Panc1 (cell line): ENCODE results near the gene ATOH8. TPM values are rescaled to one million over a fixed set of nuclear protein-coding genes. Genes with fewer than 3 reads are reported as not detected.

Experiments used
- ATAC-seq: fragments of 200-7000 bp; cut with Tn5 transposase; 2 replicates; pipeline ENCODE4 v1.9.1; 2020; ENCODE audit warnings: mild to moderate bottlenecking, moderate library complexity
- BruUV-seq: library from RNA; stranded (reverse); fragments of 400-500 nt; replicated peaks from 2 replicates; lab custom pipeline; 2021; lab: Mats Ljungman, UMichigan
- CTCF ChIA-PET: fragments of 300-600 bp; sonication (Branson Sonifier 250); formaldehyde crosslinking; loops from one replicate; lab custom pipeline; 2022; ENCODE audit warnings: antibody characterized with exemption; lab: Charles Lee
- POLR2A ChIA-PET: fragments of 300-600 bp; sonication (Branson Sonifier 250); formaldehyde crosslinking; loops from one replicate; lab custom pipeline; 2022; ENCODE audit warnings: antibody characterized with exemption; lab: Charles Lee
- DNase-seq: peaks from one replicate; pipeline ENCODE4 v3.0.0-alpha.2; 2010; ENCODE audit warnings: low read depth, low spot score
- H3K27ac ChIP-seq: 2 replicates; pipeline ENCODE4 v1.5.1; 2011; ENCODE audit warnings: mild to moderate bottlenecking, low read length, inconsistent platforms
- H3K27me3 ChIP-seq: fragments of 200-500 bp; sonication (Bioruptor generic); 2 replicates; pipeline ENCODE4 v1.6.0; 2014; ENCODE audit warnings: low read length, inconsistent platforms; ENCODE audit not compliant: control insufficient read depth, insufficient read depth
- H3K36me3 ChIP-seq: fragments of 200-500 bp; sonication (Bioruptor generic); 2 replicates; pipeline ENCODE4 v1.5.1; 2014; ENCODE audit warnings: inconsistent platforms, mild to moderate bottlenecking, low read length, moderate library complexity; ENCODE audit not compliant: control insufficient read depth, insufficient read depth
- H3K4me1 ChIP-seq: 2 replicates; pipeline ENCODE4 v1.5.1; 2011; ENCODE audit warnings: inconsistent platforms, mild to moderate bottlenecking, low read length, moderate library complexity; ENCODE audit not compliant: control insufficient read depth, insufficient read depth
- H3K4me3 ChIP-seq, 2 experiments: 2 replicates each; pipeline ENCODE4 v1.5.1; 2011 to 2012; ENCODE audit warnings: low read depth in 2 of 2, low read length in 2 of 2, mild to moderate bottlenecking in 2 of 2, inconsistent platforms in 1 of 2, moderate library complexity in 1 of 2
- H3K9me3 ChIP-seq: fragments of 200-500 bp; sonication (Bioruptor generic); 2 replicates; pipeline ENCODE4 v1.5.1; 2014; ENCODE audit warnings: low read depth, mild to moderate bottlenecking, inconsistent platforms, low read length, moderate library complexity; ENCODE audit not compliant: control insufficient read depth, insufficient read depth
- CTCF ChIP-seq: fragments of 450-650 bp; IDR thresholded peaks from 2 replicates; pipeline ENCODE4 v1.5.1; 2017; ENCODE audit warnings: mild to moderate bottlenecking
- POLR2AphosphoS5 ChIP-seq: IDR thresholded peaks from 2 replicates; pipeline ENCODE4 v1.6.1; 2012; ENCODE audit warnings: mild to moderate bottlenecking, low read depth, low read length, moderate library complexity
- REST ChIP-seq, 2 experiments: IDR thresholded peaks; 2 replicates each; pipeline ENCODE4 v1.6.1; 2011 to 2012; ENCODE audit warnings: low read depth in 2 of 2, control low read depth in 1 of 2, low read length in 1 of 2, mild to moderate bottlenecking in 1 of 2, moderate library complexity in 1 of 2; ENCODE audit not compliant: insufficient read depth in 1 of 2
- TCF7L2 ChIP-seq: IDR thresholded peaks from 2 replicates; pipeline ENCODE4 v1.6.1; 2011; ENCODE audit warnings: mild to moderate bottlenecking, low read depth, low read length, inconsistent platforms
- in situ Hi-C: cut with HindIII; loops from 2 replicates; pipeline ENCODE4 v1.10.0; 2016; ENCODE audit warnings: low sequenced_read_pairs, low pct_unique_long_range_greater_than_20kb
- intact Hi-C: fragments of 100-400 bp; cut with micrococcal nuclease; formaldehyde crosslinking; loops from one replicate; pipeline ENCODE4 v1.10.0; 2022; ENCODE audit not compliant: unreplicated experiment
- total RNA-seq: library from RNA; stranded (reverse); gene quantifications from one replicate; pipeline ENCODE4 v1.2.1, GENCODE V29; 2021; ENCODE audit not compliant: unreplicated experiment

The ATOH8 gene
- total RNA-seq, 1 experiment from 2014 or later: 3.8 TPM

- DNase-seq (no peak), ATAC-seq (no peak)
- H3K27me3 ChIP-seq: peaks cover 9% of the 10 kb centered on the region; the same call in 1 of the 2 replicates
- H3K9me3 ChIP-seq: no peaks in the 10 kb centered on the region
- 0 out of 2 replicates have a peak, but pooled peaks cover 3% of the 10 kb centered on the region for H3K4me1 ChIP-seq
- TF ChIP-seq REST (IDR thresholded peaks at IDR 0.05; ENCODE audit: insufficient read depth in 1 of 2, low read depth in 2 of 2, low read length in 1 of 2): no peak
- peak; percentile 29; the same call in 1 of the 2 replicates for TF ChIP-seq CTCF
- BruUV-seq: no TSS peak
- in situ Hi-C loops (no loop called here), intact Hi-C loops (no loop called here)
- CTCF ChIA-PET: no interaction called here
- H3K4me3 ChIP-seq: no peak overlapping the region
- H3K27ac ChIP-seq: no peak overlapping the region
- no peaks in the 10 kb centered on the region for H3K36me3 ChIP-seq
- POLR2A ChIA-PET: no interaction called here
These were observed 76.9 kb downstream of the ATOH8 start for GRCh38 chr2:85830645-85831044.

GRCh38 chr2:85831735-85832134 is 77.9 kb downstream of the ATOH8 start:
- peaks cover 5% of the 10 kb centered on the region; the same call in 1 of the 2 replicates for H3K27me3 ChIP-seq
- BruUV-seq: no TSS peak
- no peaks in the 10 kb centered on the region for H3K36me3 ChIP-seq
- DNase-seq (no peak), ATAC-seq (no peak)
- H3K4me3 ChIP-seq: no peak overlapping the region
- no peak overlapping the region for H3K27ac ChIP-seq
- ChIA-PET CTCF (no interaction called here), POLR2A (no interaction called here)
- 0 out of 2 replicates have a peak, but pooled peaks cover 3% of the 10 kb centered on the region for H3K4me1 ChIP-seq
- intact Hi-C loops: no loop called here
- H3K9me3 ChIP-seq: no peaks in the 10 kb centered on the region
- in situ Hi-C loops: no loop called here
- TF ChIP-seq POLR2AphosphoS5 (no peak), CTCF (no peak), REST (IDR thresholded peaks at IDR 0.05; ENCODE audit: insufficient read depth in 1 of 2, low read depth in 2 of 2, low read length in 1 of 2) (no peak), TCF7L2 (no peak)
